Measurements from ENCODE around the gene OR9A2. TPM values are rescaled to one million over a fixed set of nuclear protein-coding genes. Genes with fewer than 3 reads are reported as not detected.
A peak's percentile ranks its signal among the peaks of the same experiment; 100 is the strongest.

The OR9A2 gene
- total RNA-seq, 1 experiment from 2014 or later, result not detected

DNA sequence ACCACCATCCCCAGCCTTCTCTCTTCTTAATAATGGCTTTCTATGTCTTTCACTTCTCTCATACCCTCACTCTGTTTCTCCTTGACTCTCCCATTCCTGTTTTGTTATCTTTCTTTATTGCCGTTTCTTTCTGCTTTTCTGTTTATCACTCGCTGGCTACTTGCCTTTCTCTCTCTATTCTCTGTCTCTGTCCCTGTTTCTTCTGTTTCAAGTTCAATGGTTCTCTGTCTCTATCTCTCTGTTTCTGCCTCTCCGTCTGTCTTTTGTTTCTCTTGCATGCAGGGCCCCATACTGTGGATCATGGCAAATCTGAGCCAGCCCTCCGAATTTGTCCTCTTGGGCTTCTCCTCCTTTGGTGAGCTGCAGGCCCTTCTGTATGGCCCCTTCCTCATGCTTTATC lies 25.1 kb upstream of the OR9A2 start, which contains the start of gene OR6V1:
OR6V1 (plus strand) TSS at position 301 of the 400 bp plus-strand sequence; CDS start at position 301, 0 bp downstream.
- Mint-ChIP-seq H3K27me3 (ENCODE audit: insufficient read depth, unreplicated experiment) (peaks cover 12% of the 10 kb centered on the region), H3K4me1 (ENCODE audit: insufficient read depth, unreplicated experiment) (no peaks in the 10 kb centered on the region), H3K9me3 (ENCODE audit: unreplicated experiment) (peaks cover 8% of the 10 kb centered on the region), H3K4me3 (ENCODE audit: unreplicated experiment) (no peak within 1 kb of the TSS), H3K36me3 (ENCODE audit: insufficient read depth, unreplicated experiment) (no peaks in the 10 kb centered on the region), H3K27ac (ENCODE audit: low read depth, unreplicated experiment) (no peak within 1 kb of the TSS)
- intact Hi-C loops (cut with micrococcal nuclease), result no loop called here
- TF ChIP-seq, protein P1, sequence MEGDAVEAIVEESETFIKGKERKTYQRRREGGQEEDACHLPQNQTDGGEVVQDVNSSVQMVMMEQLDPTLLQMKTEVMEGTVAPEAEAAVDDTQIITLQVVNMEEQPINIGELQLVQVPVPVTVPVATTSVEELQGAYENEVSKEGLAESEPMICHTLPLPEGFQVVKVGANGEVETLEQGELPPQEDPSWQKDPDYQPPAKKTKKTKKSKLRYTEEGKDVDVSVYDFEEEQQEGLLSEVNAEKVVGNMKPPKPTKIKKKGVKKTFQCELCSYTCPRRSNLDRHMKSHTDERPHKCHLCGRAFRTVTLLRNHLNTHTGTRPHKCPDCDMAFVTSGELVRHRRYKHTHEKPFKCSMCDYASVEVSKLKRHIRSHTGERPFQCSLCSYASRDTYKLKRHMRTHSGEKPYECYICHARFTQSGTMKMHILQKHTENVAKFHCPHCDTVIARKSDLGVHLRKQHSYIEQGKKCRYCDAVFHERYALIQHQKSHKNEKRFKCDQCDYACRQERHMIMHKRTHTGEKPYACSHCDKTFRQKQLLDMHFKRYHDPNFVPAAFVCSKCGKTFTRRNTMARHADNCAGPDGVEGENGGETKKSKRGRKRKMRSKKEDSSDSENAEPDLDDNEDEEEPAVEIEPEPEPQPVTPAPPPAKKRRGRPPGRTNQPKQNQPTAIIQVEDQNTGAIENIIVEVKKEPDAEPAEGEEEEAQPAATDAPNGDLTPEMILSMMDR (IDR thresholded peaks at IDR 0.05; ENCODE audit: unreplicated experiment), result no peak
- ChIA-PET CTCF (interaction anchor here (0.7 kb wide), 1 partner anchor 134 kb away, joined by 4 read pairs; no protein-coding TSS in a partner anchor), POLR2A (no interaction called here)
- BruUV-seq (replicated peaks), result no TSS peak
- DNase-seq (ENCODE audit: unreplicated experiment), result no peak

DNA sequence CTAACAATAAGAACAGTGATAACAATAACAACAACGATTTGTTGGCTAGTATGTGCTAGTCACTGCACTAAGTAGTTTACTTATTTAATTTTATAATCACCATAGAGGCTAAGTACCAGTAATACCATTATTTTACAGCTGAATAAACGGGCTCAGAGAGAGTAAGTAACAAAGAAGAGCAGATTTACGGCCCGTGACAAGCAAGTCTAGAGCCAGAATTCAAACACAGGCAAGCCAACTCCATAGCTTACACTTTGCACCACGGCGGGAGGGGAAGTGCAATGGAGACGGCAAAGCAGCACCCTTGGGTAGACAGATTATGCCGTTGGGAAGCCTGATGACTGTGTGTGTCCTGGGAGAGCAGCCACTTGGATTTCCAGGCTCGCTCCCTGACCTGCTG lies 24.0 kb upstream of the OR9A2 start:
- Mint-ChIP-seq H3K27ac (ENCODE audit: low read depth, unreplicated experiment) (no peak overlapping the region), H3K9me3 (ENCODE audit: unreplicated experiment) (peaks cover 8% of the 10 kb centered on the region), H3K36me3 (ENCODE audit: insufficient read depth, unreplicated experiment) (no peaks in the 10 kb centered on the region), H3K27me3 (ENCODE audit: insufficient read depth, unreplicated experiment) (peaks cover 12% of the 10 kb centered on the region), H3K4me3 (ENCODE audit: unreplicated experiment) (no peak overlapping the region), H3K4me1 (ENCODE audit: insufficient read depth, unreplicated experiment) (no peaks in the 10 kb centered on the region)
- BruUV-seq (replicated peaks), result no TSS peak
- no peak for DNase-seq (ENCODE audit: unreplicated experiment)
- intact Hi-C loops (cut with micrococcal nuclease), result no loop called here
- TF ChIP-seq, protein P1 (IDR thresholded peaks at IDR 0.05; ENCODE audit: unreplicated experiment), result no peak
- CTCF ChIA-PET, result interaction anchor here (0.8 to 0.9 kb wide), 2 partner anchors 36 to 164 kb away, joined by 3 read pairs; no protein-coding TSS in a partner anchor
- POLR2A ChIA-PET, result interaction anchor here (0.6 kb wide), 1 partner anchor 51 kb away, joined by 3 read pairs; no protein-coding TSS in a partner anchor

DNA sequence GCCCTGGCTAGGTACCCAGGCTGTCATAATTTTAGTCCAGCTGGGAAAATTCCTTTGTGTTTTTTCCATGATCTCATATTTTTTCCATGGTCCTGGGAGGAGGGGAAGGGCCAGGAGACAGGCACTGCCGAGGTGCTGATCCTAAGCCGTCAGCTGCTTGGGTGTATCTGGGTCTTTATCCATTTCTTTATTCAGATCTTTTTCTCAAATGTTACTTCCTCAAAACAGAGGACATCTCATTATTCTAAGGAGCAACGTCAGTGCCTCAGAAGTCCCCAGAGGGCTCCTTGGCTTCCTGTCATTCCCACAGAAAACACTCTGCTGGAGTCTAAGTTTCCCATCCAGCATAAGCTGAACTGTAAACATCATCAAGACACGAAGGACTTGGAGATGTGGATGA lies 22.4 kb upstream of the OR9A2 start:
- Mint-ChIP-seq H3K4me3 (ENCODE audit: unreplicated experiment) (no peak overlapping the region), H3K27ac (ENCODE audit: low read depth, unreplicated experiment) (no peak overlapping the region), H3K36me3 (ENCODE audit: insufficient read depth, unreplicated experiment) (no peaks in the 10 kb centered on the region), H3K27me3 (ENCODE audit: insufficient read depth, unreplicated experiment) (peaks cover 12% of the 10 kb centered on the region), H3K9me3 (ENCODE audit: unreplicated experiment) (peaks cover 8% of the 10 kb centered on the region), H3K4me1 (ENCODE audit: insufficient read depth, unreplicated experiment) (no peaks in the 10 kb centered on the region)
- POLR2A ChIA-PET, result no interaction called here
- CTCF ChIA-PET, result interaction anchor here (0.6 to 1.2 kb wide), 2 partner anchors 40 to 1025 kb away, joined by 3 to 4 read pairs; no protein-coding TSS in a partner anchor
- no TSS peak for BruUV-seq (replicated peaks)
- no peak for DNase-seq (ENCODE audit: unreplicated experiment)
- intact Hi-C loops (cut with micrococcal nuclease), result no loop called here
- TF ChIP-seq, protein P1 (IDR thresholded peaks at IDR 0.05; ENCODE audit: unreplicated experiment), result no peak

DNA sequence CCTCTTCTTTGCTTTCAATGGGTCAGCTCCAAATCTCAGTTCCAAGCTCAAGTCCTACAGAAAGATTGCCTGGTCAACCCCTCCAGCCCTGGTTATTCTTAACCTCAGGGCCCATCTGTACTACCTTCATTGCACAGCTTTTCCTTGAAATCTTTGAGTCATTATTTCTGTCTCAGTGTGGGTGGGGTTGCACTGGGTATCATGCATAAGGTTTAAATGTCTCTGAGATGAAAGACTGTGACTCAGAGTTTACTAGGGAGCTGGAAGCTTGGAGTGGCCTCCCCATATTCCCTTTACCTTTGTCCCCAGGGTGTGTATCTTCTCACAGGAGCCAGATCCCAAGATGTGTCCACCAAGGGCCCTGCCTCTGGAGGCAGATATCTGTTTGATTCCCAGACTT lies 21.9 kb upstream of the OR9A2 start:
- H3K27ac Mint-ChIP-seq (ENCODE audit: low read depth, unreplicated experiment), result no peak overlapping the region
- peak; percentile 7 for DNase-seq (ENCODE audit: unreplicated experiment)
- intact Hi-C loops (cut with micrococcal nuclease), result no loop called here
- H3K4me1 Mint-ChIP-seq (ENCODE audit: insufficient read depth, unreplicated experiment), result no peaks in the 10 kb centered on the region
- no peaks in the 10 kb centered on the region for H3K36me3 Mint-ChIP-seq (ENCODE audit: insufficient read depth, unreplicated experiment)
- TF ChIP-seq, protein P1 (IDR thresholded peaks at IDR 0.05; ENCODE audit: unreplicated experiment), result no peak
- BruUV-seq (replicated peaks), result no TSS peak
- ChIA-PET CTCF (interaction anchor here (0.7 to 1.2 kb wide), 2 partner anchors 40 to 166 kb away, joined by 3 to 4 read pairs; no protein-coding TSS in a partner anchor), POLR2A (no interaction called here)
- peaks cover 8% of the 10 kb centered on the region for H3K9me3 Mint-ChIP-seq (ENCODE audit: unreplicated experiment)
- H3K4me3 Mint-ChIP-seq (ENCODE audit: unreplicated experiment), result no peak overlapping the region
- H3K27me3 Mint-ChIP-seq (ENCODE audit: insufficient read depth, unreplicated experiment), result peaks cover 12% of the 10 kb centered on the region
